NCI-H1105 treated with DMSO at 0.1 percent for 48 hours (cell line): ENCODE measurements around the gene CPPED1.
A peak's percentile ranks its signal among the peaks of the same experiment; 100 is the strongest.
"Not testable (repeated sequence)": the region's sequence is repeated elsewhere in the genome, so short reads cannot be mapped to it uniquely, and the experiment has no call there.

Source experiments
- DNase-seq: peaks from one replicate; lab custom pipeline; 2025; lab: John Stamatoyannopoulos, UW

Gene CPPED1

GRCh38 chr16:12803203-12804093 is at the start of gene CPPED1:
TSS of gene CPPED1 (minus strand) at chr16:12803887. CDS start at chr16:12803776, 111 bp downstream.
- DNase-seq: peak; percentile 81

- no peak for DNase-seq
Measured at GRCh38 chr16:12850186-12850585, 46.5 kb upstream of the CPPED1 start.

- DNase-seq: no peak
Measured at GRCh38 chr16:12846592-12846991, 42.9 kb upstream of the CPPED1 start.

GRCh38 chr16:12845282-12845681 is 41.6 kb upstream of the CPPED1 start:
- DNase-seq: no peak

GRCh38 chr16:12837756-12838155 is 34.1 kb upstream of the CPPED1 start:
- no peak for DNase-seq

- DNase-seq: no peak
Measured at GRCh38 chr16:12837291-12837690, 33.6 kb upstream of the CPPED1 start.

- DNase-seq: no peak
Measured at GRCh38 chr16:12833926-12834325, 30.2 kb upstream of the CPPED1 start.

- DNase-seq: no peak
Measured at GRCh38 chr16:12829096-12829888, 25.6 kb upstream of the CPPED1 start.

GRCh38 chr16:12828206-12828605 is 24.5 kb upstream of the CPPED1 start:
- no peak for DNase-seq

GRCh38 chr16:12826559-12826958 is 22.9 kb upstream of the CPPED1 start:
- DNase-seq: no peak

- no peak for DNase-seq
Measured at GRCh38 chr16:12819126-12820117, 15.7 kb upstream of the CPPED1 start.

- no peak for DNase-seq
Measured at GRCh38 chr16:12818326-12818725, 14.6 kb upstream of the CPPED1 start.

- DNase-seq: not testable (repeated sequence)
Measured at GRCh38 chr16:12816791-12817214, 13.1 kb upstream of the CPPED1 start.

GRCh38 chr16:12815361-12815760 is 11.7 kb upstream of the CPPED1 start:
- no peak for DNase-seq

- not testable (repeated sequence) for DNase-seq
Measured at GRCh38 chr16:12813734-12814133, 10.0 kb upstream of the CPPED1 start.

GRCh38 chr16:12813321-12813720 is 9.6 kb upstream of the CPPED1 start:
- not testable (repeated sequence) for DNase-seq

GRCh38 chr16:12811441-12812383 is 8.0 kb upstream of the CPPED1 start:
- DNase-seq: no peak

- no peak for DNase-seq
Measured at GRCh38 chr16:12805066-12805465, 1.4 kb upstream of the CPPED1 start.

GRCh38 chr16:12804395-12804794 is 708 bp upstream of the CPPED1 start:
- no peak for DNase-seq

GRCh38 chr16:12802661-12803060 is 1.0 kb downstream of the CPPED1 start:
- DNase-seq: no peak

GRCh38 chr16:12802048-12802447 is 1.6 kb downstream of the CPPED1 start:
- DNase-seq: no peak
